ENCODE results near the gene IL17F.

The IL17F gene

GRCh38 chr6:52195886-52196285, 48.4 kb downstream of the IL17F start:
- in situ Hi-C loops (cut with MboI; ENCODE audit: low sequenced_read_pairs) = no loop called here

- in situ Hi-C loops (cut with MboI; ENCODE audit: low sequenced_read_pairs) = no loop called here
These were observed 52.5 kb downstream of the IL17F start for GRCh38 chr6:52191824-52192223.

GRCh38 chr6:52190409-52190808, 53.9 kb downstream of the IL17F start:
- in situ Hi-C loops (cut with MboI; ENCODE audit: low sequenced_read_pairs) = no loop called here

- in situ Hi-C loops (cut with MboI; ENCODE audit: low sequenced_read_pairs) = no loop called here
These were observed 54.3 kb downstream of the IL17F start for GRCh38 chr6:52189974-52190373.

- in situ Hi-C loops (cut with MboI; ENCODE audit: low sequenced_read_pairs) = no loop called here
These were observed 57.2 kb downstream of the IL17F start for GRCh38 chr6:52187098-52187497.
